ENCODE results near the gene EGLN2. TPM values are rescaled to one million over a fixed set of nuclear protein-coding genes. Genes with fewer than 3 reads are reported as not detected.
A peak's percentile ranks its signal among the peaks of the same experiment; 100 is the strongest.
"Not testable (repeated sequence)": the region's sequence is repeated elsewhere in the genome, so short reads cannot be mapped to it uniquely, and the experiment has no call there.

EGLN2 gene
- polyA plus RNA-seq, 1 donor from 2014 or later: 181 TPM

DNA sequence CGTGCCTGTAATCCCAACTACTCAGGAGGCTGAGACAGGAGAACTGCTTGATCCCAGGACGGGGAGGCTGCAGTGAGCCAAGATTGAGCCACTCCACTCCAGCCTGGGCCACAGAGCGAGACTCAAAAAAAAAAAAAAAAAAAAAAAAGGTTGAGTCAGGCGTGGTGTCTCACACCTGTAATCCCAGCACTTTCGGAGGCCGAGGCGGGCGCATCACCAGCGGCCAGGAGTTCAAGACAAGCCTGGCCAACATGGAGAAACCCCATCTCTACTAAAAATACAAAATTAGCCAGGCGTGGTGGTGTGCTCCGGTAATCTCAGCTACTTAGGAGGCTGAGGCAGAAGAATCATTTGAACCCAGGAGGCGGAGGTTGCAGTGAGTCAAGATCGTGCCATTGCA lies 32.6 kb upstream of the EGLN2 start:
- peaks cover 7 to 14% (median 11%) of the 10 kb centered on the region in 3 donors for H3K4me1 Mint-ChIP-seq
- not testable (repeated sequence) for H3K27me3 Mint-ChIP-seq, H3K4me3 Mint-ChIP-seq, H3K9me3 Mint-ChIP-seq
- H3K27ac Mint-ChIP-seq: peak overlapping the region in 1 of 3 donors; percentile 10
- H3K36me3 Mint-ChIP-seq: peaks cover 18% of the 10 kb centered on the region

DNA sequence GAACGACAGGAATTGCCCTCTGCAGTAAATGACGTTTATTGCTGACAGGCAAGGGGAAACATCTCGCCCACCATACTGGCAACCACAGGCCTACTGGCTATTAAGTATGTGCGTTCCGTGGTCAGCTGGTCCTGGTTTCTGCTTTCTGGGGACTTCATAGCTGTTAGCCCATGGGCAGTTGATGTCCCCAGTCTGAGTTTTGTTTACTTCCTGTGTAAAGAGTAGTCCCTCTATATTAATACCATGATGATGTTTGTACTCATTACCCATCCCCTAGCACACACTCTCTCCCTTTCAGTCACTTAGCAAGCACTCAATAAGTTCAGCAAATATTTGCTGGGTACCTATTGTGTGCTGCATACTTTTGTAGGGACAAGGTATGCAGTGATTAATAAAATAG lies 30.1 kb upstream of the EGLN2 start:
- H3K27ac Mint-ChIP-seq: peak overlapping the region in 1 of 3 donors; percentile 39
- H3K36me3 Mint-ChIP-seq: peaks cover 12% of the 10 kb centered on the region
- no peaks in the 10 kb centered on the region for H3K27me3 Mint-ChIP-seq
- no peak overlapping the region for H3K4me3 Mint-ChIP-seq
- H3K4me1 Mint-ChIP-seq: peaks cover 7 to 16% (median 7%) of the 10 kb centered on the region in 3 donors
- peaks cover 0 to 6% (median 0%) of the 10 kb centered on the region in 3 donors for H3K9me3 Mint-ChIP-seq

DNA sequence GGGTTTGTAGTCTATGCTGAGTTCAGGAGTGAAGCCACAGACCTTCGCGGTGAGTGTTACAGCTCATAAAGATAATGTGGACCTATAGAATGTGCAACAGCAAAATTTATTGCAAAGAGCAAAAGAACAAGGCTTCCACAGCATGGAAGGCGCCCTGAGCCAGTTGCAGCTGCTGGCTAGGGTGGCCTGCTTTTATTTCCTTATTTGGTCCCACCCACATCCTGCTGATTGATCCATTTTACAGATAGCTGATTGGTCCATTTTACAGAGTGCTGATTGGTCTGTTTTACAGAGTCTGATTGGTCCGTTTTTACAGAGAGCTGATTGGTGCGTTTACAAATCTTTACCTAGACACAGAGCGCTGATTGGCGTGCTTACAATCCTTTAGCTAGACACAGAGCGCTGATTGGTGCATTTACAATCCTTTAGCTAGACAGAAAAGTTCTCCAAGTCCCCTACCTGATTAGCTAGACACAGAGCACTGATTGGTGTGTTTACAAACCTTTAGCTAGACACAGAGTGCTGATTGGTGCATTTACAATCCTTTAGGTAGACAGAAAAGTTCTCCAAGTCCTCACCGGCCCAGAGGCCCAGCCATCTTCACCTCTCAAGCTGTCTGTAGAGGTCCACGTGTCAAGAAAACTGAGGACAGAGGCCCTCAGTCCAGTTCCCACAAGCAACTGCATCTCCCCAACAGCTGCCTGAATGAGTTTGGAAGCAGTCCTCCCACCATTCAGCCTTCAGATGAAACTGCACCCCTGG lies 27.7 kb upstream of the EGLN2 start:
- peak overlapping the region in 1 of 3 donors; percentile 67 for H3K27ac Mint-ChIP-seq
- H3K4me3 Mint-ChIP-seq: peak overlapping the region in 2 of 4 donors; percentile 7 to 22
- peaks cover 7 to 24% (median 16%) of the 10 kb centered on the region in 3 donors for H3K4me1 Mint-ChIP-seq
- peaks cover 12% of the 10 kb centered on the region for H3K36me3 Mint-ChIP-seq
- not testable (repeated sequence) for H3K27me3 Mint-ChIP-seq, H3K9me3 Mint-ChIP-seq

DNA sequence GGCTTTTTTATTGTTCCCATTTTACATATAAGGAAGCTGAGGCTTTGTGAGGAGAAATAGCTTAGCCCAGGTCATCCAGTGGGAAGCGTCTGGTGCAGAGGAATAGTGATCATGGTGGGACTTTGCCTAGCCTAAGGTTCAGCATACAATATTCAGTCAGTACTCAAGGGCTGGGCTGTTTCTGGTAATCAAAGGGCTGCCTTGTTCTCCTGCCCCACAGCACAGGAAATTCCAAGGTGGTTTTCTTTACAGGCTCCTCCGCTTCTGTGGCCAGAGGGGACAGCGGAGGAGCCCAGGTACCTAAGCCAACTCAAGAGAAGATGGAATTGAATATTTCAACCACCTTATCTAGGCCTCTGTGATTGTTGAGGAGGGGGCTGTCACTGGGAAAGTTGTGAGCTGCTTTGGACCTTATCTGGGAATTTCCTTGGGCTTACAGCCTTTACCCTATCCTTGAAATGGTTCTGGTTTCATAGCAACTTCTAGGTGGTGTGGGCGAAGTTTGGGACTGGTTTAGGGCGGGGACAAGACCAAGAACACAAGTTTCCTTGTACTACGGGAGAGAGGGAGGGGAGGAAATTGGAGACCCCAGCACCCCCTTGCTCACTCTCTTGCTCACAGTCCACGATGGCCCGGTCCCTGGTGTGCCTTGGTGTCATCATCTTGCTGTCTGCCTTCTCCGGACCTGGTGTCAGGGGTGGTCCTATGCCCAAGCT lies 23.9 kb upstream of the EGLN2 start, which contains the start of gene MIA:
MIA (plus strand) TSS at position 606 of the 716 bp plus-strand sequence; CDS start at position 628, 22 bp downstream.
- H3K9me3 Mint-ChIP-seq: peaks cover 0 to 6% (median 0%) of the 10 kb centered on the region in 3 donors
- peak within 1 kb of the TSS in 1 of 3 donors; percentile 98 for H3K27ac Mint-ChIP-seq
- peaks cover 24 to 34% (median 33%) of the 10 kb centered on the region in 3 donors for H3K4me1 Mint-ChIP-seq
- H3K27me3 Mint-ChIP-seq: no peaks in the 10 kb centered on the region
- H3K36me3 Mint-ChIP-seq: peaks cover 15% of the 10 kb centered on the region
- H3K4me3 Mint-ChIP-seq: peak within 1 kb of the TSS in 3 of 4 donors; percentile 60 to 68 (median 66)

DNA sequence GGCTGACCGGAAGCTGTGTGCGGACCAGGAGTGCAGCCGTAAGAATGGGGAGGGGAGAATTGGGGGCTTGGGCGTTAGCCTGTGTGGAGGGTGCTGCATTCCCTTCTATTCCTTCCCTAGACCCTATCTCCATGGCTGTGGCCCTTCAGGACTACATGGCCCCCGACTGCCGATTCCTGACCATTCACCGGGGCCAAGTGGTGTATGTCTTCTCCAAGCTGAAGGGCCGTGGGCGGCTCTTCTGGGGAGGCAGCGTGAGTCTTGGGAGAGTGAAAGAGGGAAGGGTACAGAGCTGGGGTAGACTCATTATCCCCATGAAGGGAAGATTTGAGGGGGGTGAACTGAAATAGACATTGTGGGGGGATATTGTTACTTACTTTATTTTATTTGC lies 23.4 kb upstream of the EGLN2 start:
- H3K4me1 Mint-ChIP-seq: peaks cover 28 to 39% (median 39%) of the 10 kb centered on the region in 3 donors
- H3K27ac Mint-ChIP-seq: peak overlapping the region in 1 of 3 donors; percentile 98
- no peaks in the 10 kb centered on the region for H3K27me3 Mint-ChIP-seq
- H3K9me3 Mint-ChIP-seq: peaks cover 0 to 6% (median 0%) of the 10 kb centered on the region in 3 donors
- H3K4me3 Mint-ChIP-seq: no peak overlapping the region
- H3K36me3 Mint-ChIP-seq: peaks cover 12% of the 10 kb centered on the region

DNA sequence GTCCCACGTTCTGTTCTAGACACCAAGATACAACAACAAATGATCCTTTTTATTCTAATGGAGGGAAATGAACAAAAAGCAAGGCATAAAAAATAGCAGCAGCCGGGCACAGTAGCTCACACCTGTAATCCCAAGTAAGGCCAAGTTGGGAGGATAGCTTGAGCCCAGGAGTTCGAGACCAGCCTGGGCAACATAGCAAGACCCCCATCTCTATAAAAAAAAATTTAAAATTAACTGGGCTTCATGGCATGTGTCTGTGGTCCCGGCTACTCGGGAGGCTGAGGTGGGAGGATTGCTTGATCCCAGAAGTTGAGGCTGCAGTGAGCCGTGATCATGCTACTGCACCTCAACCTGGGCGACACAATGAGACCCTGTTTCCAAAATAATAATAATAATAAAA lies 22.6 kb upstream of the EGLN2 start:
- peak overlapping the region; percentile 98 to 100 (median 100) for H3K27ac Mint-ChIP-seq
- H3K36me3 Mint-ChIP-seq: peaks cover 7% of the 10 kb centered on the region
- no peaks in the 10 kb centered on the region for H3K27me3 Mint-ChIP-seq
- H3K4me1 Mint-ChIP-seq: peaks cover 24 to 37% (median 36%) of the 10 kb centered on the region in 3 donors
- H3K9me3 Mint-ChIP-seq: no peaks in the 10 kb centered on the region
- peak overlapping the region in 3 of 4 donors; percentile 93 to 99 (median 95) for H3K4me3 Mint-ChIP-seq

DNA sequence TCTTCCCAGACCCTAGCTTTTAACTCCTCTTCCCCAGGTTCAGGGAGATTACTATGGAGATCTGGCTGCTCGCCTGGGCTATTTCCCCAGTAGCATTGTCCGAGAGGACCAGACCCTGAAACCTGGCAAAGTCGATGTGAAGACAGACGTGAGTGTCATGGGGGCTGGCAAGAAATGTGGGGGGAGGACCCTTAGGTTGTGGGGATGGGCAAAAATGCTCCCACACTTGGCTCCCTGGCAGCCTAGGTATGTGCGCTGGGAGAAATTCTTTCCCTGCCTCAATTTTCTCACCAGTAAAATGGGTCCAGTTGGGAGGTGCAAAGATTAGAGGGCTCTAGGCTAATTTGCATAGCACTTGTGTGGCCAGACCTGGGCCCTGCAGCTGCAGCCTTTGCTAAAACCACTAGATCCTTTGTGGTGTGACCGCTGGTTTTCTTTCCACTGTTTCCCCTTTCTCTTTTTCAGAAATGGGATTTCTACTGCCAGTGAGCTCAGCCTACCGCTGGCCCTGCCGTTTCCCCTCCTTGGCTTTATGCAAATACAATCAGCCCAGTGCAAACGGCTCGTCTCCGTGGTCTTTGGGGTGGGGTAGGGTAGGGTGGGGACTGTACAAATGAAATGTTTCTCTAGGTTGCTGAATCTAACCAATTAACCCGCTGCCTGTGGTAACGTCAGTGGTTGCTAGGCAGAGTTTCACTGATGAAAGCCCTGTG lies 21.9 kb upstream of the EGLN2 start:
- Mint-ChIP-seq H3K4me1 (peaks cover 23 to 40% (median 34%) of the 10 kb centered on the region in 3 donors), H3K36me3 (peaks cover 6% of the 10 kb centered on the region), H3K27me3 (no peaks in the 10 kb centered on the region), H3K27ac (peak overlapping the region; percentile 98 to 100 (median 100)), H3K4me3 (peak overlapping the region; percentile 93 to 99 (median 96)), H3K9me3 (no peaks in the 10 kb centered on the region)

DNA sequence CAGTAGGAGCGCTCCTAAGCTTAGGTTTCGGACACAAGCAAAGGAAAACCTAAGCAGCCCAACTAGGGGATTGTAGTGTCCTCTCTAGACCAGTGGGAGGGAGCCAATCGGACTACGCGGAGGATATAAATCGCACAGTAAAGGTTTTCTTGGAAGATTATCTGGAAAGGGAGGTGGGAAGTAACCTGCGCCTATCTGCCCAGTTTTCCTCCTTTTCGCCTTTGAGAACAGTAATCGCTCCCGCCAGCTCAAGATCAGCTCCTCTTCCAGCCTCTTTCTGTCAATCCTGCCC lies 21.4 kb upstream of the EGLN2 start:
- H3K36me3 Mint-ChIP-seq: peaks cover 6% of the 10 kb centered on the region
- H3K4me3 Mint-ChIP-seq: peak overlapping the region; percentile 93 to 99 (median 96)
- H3K9me3 Mint-ChIP-seq: no peaks in the 10 kb centered on the region
- H3K4me1 Mint-ChIP-seq: peaks cover 23 to 43% (median 34%) of the 10 kb centered on the region in 3 donors
- no peaks in the 10 kb centered on the region for H3K27me3 Mint-ChIP-seq
- peak overlapping the region; percentile 98 to 100 (median 100) for H3K27ac Mint-ChIP-seq

DNA sequence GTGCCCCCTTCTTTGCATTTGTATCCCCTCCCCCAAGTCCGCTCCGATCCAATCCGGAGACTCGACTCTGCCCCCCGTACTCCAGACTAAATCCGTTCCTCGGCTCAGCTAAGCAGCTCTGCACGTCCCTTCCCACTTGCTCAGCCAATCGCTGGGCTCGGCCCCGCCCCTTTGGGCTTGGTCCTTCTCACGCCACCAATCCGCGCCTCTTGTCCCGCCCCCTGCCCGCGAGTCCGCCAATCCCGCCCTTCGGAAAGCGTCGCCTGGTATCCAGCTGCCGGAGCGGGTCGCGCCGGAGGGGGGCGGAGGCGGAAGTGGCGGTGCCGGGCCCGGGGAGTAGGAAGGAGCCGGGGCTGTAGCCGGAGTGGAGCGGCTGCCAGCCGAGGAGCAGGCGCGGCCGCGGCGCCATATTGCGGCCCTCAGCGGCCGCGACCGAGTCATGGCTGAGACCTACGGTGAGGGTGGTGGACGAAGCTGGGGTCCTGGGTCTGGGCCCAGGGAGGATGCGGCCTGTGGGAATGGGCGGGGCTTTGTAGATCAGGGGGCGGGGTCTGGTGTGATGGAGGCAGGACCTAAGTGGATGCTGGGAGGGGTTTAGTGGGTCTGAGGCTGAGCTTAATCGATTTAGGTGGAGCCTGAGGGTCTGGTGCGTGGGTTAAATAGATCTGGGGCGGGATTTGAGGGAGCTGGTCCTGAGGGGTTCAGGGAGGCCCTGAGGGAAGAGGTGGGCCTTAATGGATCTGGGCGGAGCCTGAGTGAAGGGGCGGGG lies 20.9 kb upstream of the EGLN2 start, which contains the start of gene RAB4B:
RAB4B (plus strand) TSS at position 311 of the 769 bp plus-strand sequence; CDS start at position 440, 129 bp downstream.
- peaks cover 6% of the 10 kb centered on the region for H3K36me3 Mint-ChIP-seq
- no peaks in the 10 kb centered on the region for H3K9me3 Mint-ChIP-seq
- H3K27ac Mint-ChIP-seq: peak within 1 kb of the TSS; percentile 98 to 100 (median 100)
- no peaks in the 10 kb centered on the region for H3K27me3 Mint-ChIP-seq
- H3K4me1 Mint-ChIP-seq: peaks cover 23 to 43% (median 34%) of the 10 kb centered on the region in 3 donors
- peak within 1 kb of the TSS; percentile 93 to 99 (median 96) for H3K4me3 Mint-ChIP-seq

DNA sequence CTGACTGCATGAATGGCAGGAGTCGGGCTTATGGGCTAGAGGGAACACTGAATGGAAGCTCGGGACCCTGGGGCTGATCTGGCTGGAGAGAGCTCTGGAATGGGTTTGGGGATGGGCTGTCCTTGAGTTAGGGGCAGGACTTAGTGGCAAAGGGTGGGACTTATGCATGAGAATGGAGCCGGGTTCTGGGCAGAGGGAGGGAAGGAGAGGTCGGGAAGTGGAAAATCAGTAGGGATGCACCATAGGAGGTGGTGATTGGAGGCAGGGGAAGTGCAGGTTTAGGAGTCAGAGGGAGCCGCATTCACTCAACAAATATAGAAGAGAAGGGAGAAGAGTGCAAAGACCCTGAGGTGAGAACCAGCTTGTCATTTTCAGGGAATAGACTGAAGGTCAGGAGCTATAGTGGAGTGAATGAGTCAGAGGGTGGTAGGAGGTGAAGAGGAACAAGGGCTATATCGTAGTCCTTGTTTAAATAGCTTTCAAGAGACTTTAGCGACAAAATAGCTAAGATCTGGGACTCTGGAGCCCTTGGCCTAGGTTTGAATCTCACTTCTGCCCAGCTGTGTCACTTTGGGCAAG lies 20.2 kb upstream of the EGLN2 start:
- H3K4me1 Mint-ChIP-seq: peaks cover 23 to 43% (median 35%) of the 10 kb centered on the region in 3 donors
- H3K36me3 Mint-ChIP-seq: peaks cover 7% of the 10 kb centered on the region
- peak overlapping the region; percentile 98 to 100 (median 100) for H3K27ac Mint-ChIP-seq
- no peaks in the 10 kb centered on the region for H3K9me3 Mint-ChIP-seq
- peak overlapping the region; percentile 93 to 99 (median 96) for H3K4me3 Mint-ChIP-seq
- no peaks in the 10 kb centered on the region for H3K27me3 Mint-ChIP-seq

DNA sequence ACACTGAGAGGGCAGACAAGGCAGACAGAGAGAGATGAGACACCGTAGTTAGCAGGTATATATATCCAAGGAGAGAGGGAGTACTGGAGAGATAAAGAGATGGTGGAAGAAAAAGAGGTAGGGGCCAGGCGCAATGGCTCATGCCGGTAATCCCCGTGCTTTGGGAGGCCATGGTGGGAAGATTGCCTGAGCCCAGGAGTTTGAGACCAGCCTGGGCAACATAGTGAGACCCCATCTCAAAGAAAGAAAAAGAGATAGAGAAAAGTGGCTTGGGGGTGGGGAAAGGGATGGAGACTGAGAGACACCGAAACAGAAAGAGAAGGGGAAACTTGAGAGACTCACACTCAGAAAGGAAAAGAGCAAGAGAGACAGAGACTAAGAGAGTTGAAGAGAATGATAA lies 18.4 kb upstream of the EGLN2 start:
- Mint-ChIP-seq H3K27me3 (no peaks in the 10 kb centered on the region), H3K4me3 (peak overlapping the region; percentile 11 to 72 (median 22)), H3K4me1 (peaks cover 23 to 37% (median 29%) of the 10 kb centered on the region in 3 donors), H3K27ac (peak overlapping the region in 2 of 3 donors; percentile 61 to 89), H3K9me3 (no peaks in the 10 kb centered on the region), H3K36me3 (peaks cover 9% of the 10 kb centered on the region)

DNA sequence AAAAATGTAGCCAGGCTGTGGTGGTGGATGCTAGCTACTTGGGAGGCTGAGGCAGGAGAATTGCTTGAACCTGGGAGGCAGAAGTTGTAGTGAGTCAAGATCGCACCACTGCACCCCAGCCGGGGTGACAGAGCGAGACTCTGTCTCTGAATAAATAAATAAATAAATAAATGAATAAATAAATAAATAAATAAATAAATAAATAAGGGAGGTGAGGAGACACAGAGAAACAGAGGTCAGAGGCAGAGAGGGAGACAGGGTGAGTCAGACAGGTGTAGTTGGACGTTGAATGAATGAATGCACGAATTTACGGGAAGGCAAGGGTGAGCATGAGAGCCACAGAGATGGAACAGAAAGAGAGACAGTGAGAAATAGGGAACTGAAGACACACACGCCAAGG lies 17.9 kb upstream of the EGLN2 start:
- H3K36me3 Mint-ChIP-seq: peaks cover 9% of the 10 kb centered on the region
- peak overlapping the region in 1 of 3 donors; percentile 61 for H3K27ac Mint-ChIP-seq
- H3K27me3 Mint-ChIP-seq: no peaks in the 10 kb centered on the region
- peak overlapping the region in 1 of 4 donors; percentile 72 for H3K4me3 Mint-ChIP-seq
- H3K9me3 Mint-ChIP-seq: no peaks in the 10 kb centered on the region
- peaks cover 23 to 34% (median 25%) of the 10 kb centered on the region in 3 donors for H3K4me1 Mint-ChIP-seq

DNA sequence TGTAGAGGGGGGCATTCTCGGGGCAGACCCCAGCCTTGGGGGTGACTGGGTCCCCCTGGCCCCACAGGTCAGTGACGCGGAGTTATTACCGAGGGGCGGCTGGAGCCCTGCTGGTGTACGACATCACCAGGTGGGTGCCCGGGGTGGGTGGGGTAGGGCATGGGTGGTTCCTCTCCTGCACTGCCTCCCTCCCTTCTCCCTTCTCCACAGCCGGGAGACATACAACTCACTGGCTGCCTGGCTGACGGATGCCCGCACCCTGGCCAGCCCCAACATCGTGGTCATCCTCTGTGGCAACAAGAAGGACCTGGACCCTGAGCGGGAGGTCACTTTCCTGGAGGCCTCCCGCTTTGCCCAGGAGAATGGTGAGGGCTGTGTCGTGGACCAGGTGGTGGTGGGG lies 15.3 kb upstream of the EGLN2 start:
- Mint-ChIP-seq H3K4me1 (peaks cover 9 to 23% (median 16%) of the 10 kb centered on the region in 3 donors), H3K36me3 (peaks cover 8% of the 10 kb centered on the region), H3K9me3 (no peaks in the 10 kb centered on the region), H3K27ac (no peak overlapping the region), H3K27me3 (no peaks in the 10 kb centered on the region), H3K4me3 (peak overlapping the region in 1 of 4 donors; percentile 33)

DNA sequence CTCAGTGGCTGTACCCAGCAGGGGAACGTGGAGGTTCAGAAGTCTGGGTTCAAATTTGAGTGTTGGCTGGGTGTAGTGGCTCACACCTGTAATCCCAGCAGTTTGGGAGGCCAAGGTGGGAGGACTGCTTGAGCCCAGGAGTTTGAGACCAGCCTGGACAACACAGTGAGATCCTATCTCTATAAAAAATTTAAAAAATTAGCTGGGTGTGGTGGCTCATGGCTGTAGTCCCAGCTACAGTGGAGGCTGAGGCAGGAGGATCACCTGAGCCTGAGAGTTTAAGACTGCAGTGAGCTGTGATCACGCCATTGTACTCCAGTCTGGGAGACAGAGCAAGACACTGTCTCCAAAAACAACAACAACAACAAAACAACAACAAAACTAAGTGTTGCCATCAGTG lies 14.8 kb upstream of the EGLN2 start:
- H3K4me3 Mint-ChIP-seq, H3K27ac Mint-ChIP-seq, H3K27me3 Mint-ChIP-seq, H3K9me3 Mint-ChIP-seq, H3K36me3 Mint-ChIP-seq: not testable (repeated sequence)
- H3K4me1 Mint-ChIP-seq: peaks cover 7 to 20% (median 14%) of the 10 kb centered on the region in 3 donors
